ENCODE results near the gene REEP2. TPM values are rescaled to one million over a fixed set of nuclear protein-coding genes. Genes with fewer than 3 reads are reported as not detected.

The REEP2 gene
- total RNA-seq, 1 donor from 2014 or later, result 1.4 TPM

Other genes with a start within 250 kb of the REEP2 start
- 38.8 TPM for gene CDC23, start 225.7 kb upstream of the REEP2 start, total RNA-seq (ENCODE audit: insufficient read depth, low replicate concordance)
- gene GFRA3, start 164.4 kb upstream of the REEP2 start, total RNA-seq (ENCODE audit: insufficient read depth, low replicate concordance), result 0.96 TPM
- gene CDC25C, start 107.3 kb upstream of the REEP2 start, total RNA-seq (ENCODE audit: insufficient read depth, low replicate concordance), result 2.2 TPM
- gene FAM53C, start 100.8 kb upstream of the REEP2 start, total RNA-seq (ENCODE audit: insufficient read depth, low replicate concordance), result 23.8 TPM
- gene KDM3B, start 86.4 kb upstream of the REEP2 start, total RNA-seq (ENCODE audit: insufficient read depth, low replicate concordance), result 48.2 TPM
- gene EGR1, start 26.4 kb downstream of the REEP2 start, total RNA-seq (ENCODE audit: insufficient read depth, low replicate concordance), result 24.1 TPM
- gene ETF1, start 104.2 kb downstream of the REEP2 start, total RNA-seq (ENCODE audit: insufficient read depth, low replicate concordance), result 64.0 TPM
- 98.5 TPM for gene HSPA9, start 136.3 kb downstream of the REEP2 start, total RNA-seq (ENCODE audit: insufficient read depth, low replicate concordance)